HG02840 (cell line): ENCODE results near the gene CTNND1.
"Not testable (repeated sequence)": the region's sequence is repeated elsewhere in the genome, so short reads cannot be mapped to it uniquely, and the experiment has no call there.

Experiments used
- ATAC-seq: cut with Tn5 transposase; IDR thresholded peaks from one replicate; pipeline ENCODE4 v1.9.1; 2021; ENCODE audit warnings: mild to moderate bottlenecking, moderate library complexity, moderate number of reproducible peaks; ENCODE audit not compliant: unreplicated experiment, low FRiP score

CTNND1 gene

DNA sequence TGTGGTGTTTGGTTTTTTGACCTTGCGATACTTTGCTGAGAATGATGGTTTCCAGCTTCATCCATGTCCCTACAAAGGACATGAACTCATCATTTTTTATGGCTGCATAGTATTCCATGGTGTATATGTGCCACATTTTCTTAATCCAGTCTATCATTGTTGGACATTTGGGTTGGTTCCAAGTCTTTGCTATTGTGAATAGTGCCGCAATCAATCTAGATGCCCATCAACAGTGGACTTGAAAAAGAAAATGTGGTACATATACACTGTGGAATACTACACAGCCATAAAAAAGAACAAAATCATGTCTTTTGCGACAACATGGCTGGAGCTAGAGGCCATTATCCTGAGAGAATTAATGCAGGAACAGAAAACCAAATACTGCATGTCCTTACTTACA lies 77.0 kb downstream of the CTNND1 start:
- ATAC-seq: not testable (repeated sequence)

DNA sequence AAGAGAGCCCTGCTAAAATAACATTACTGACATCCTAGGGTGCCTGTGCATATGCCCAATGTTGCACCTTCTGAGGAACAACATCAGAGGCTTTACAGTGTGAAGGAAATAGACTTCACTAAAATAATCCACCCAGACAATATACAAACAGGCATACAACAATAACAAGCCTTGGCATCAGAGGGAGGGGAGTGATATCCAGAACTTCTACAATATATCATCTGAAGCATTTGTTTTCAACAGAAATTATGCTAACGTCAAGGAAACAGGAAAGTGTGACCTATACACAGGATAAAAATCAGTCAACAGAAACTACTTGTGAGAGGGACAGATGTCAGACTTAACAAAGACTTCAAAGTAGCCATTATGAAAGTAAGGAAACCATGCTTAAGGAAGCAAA lies 81.3 kb downstream of the CTNND1 start:
- ATAC-seq: no peak

DNA sequence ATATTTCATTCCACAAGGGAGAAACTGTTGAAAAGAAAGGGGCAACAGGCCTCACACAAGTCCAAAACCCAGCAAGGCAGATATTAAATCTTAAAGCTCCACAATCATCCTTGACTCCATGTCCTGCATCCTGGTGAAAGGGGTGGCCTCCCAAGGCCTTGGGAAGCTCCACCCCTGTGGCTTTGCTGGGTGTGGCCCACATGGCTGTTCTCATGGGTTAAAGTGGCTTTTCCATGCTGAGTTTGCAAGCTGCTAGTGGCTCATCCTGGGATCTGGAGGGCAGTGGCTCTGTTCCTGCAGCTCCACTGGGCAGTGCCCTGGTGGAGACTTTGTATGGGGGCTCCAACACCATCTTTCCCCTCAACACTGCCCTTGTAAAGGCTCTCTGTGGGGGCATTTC lies 106.4 kb downstream of the CTNND1 start:
- ATAC-seq: no peak

DNA sequence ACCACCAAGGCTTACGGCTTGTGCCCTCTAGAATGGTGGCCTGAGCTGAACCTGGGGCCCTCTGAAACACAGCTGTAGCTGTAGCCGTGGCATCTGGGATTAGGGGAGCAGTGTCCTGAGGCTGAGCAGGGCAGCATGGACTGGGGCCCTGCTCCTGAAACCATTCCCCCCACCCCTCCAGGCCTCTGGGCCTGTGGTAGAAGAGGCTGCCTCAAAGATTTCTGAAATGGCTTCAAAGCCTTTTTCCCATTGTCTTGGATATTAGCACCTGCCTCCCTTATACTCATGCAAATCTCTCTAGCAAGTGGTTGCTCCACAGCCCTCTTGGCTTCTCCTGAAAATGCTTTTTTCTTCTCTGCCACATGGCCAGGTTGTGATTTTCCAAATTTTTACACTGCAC lies 106.9 kb downstream of the CTNND1 start:
- ATAC-seq: no peak
